ENCODE data around the gene GJA4.

DNA sequence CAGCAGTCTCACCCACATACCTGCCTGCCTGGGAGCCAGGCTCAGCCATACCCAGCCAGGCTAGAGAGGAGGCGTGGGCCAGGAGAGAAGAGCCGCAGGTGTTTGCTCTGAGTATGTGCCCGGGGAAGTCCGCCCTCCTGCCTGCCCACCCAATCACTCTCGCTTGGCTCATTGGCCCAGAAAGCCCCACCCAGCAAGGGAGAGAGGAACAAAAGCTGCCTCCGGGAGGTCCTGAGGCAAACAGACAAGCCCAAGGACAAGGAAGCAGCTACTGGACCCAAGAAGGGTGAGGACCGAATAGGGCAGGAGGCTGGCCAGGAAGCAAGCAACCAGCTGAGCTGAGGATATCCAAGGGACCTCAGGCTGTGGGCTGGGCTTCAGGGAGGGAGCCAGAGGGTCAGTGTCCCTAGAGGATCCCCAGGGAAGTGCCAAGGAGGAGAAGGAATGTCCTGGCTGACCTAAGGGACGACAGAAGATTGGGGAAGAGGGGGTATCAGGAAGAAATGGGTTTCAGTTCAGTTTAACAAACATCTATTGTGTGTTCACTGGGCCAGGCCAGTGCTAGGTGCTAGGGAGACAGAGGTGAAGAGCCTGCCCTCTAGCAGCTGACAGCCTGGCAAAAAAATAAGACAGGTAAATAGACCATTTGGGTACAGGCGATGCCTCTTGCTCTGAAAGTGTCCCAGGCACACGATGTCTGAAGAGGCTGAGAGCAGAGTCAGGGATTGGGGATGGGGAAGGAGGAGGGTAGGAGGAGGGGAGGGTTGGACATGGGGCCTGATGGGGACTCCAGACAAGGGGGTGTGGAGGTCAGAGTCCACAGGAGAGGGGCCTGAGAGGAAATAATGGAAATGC, 33.1 kb upstream of the GJA4 start, which contains the start of gene GJB4:
- TF ChIP-seq, protein P1, sequence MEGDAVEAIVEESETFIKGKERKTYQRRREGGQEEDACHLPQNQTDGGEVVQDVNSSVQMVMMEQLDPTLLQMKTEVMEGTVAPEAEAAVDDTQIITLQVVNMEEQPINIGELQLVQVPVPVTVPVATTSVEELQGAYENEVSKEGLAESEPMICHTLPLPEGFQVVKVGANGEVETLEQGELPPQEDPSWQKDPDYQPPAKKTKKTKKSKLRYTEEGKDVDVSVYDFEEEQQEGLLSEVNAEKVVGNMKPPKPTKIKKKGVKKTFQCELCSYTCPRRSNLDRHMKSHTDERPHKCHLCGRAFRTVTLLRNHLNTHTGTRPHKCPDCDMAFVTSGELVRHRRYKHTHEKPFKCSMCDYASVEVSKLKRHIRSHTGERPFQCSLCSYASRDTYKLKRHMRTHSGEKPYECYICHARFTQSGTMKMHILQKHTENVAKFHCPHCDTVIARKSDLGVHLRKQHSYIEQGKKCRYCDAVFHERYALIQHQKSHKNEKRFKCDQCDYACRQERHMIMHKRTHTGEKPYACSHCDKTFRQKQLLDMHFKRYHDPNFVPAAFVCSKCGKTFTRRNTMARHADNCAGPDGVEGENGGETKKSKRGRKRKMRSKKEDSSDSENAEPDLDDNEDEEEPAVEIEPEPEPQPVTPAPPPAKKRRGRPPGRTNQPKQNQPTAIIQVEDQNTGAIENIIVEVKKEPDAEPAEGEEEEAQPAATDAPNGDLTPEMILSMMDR (IDR thresholded peaks at IDR 0.05) = no peak
- TF ChIP-seq POLR2AphosphoS5 (IDR thresholded peaks at IDR 0.05) (no peak), POLR2A (IDR thresholded peaks at IDR 0.05) (no peak), EP300 (IDR thresholded peaks at IDR 0.05) (no peak)

Measured in sigmoid colon (tissue), 4 donors.